Activated naive CD4-positive, alpha-beta T cell treated with anti-CD3 and anti-CD28 coated beads for 36 hours (primary cell): ENCODE results near the gene DNAJB8. TPM values are rescaled to one million over a fixed set of nuclear protein-coding genes. Genes with fewer than 3 reads are reported as not detected.

Source experiments
- CTCF ChIA-PET: fragments of 350-600 bp; sonication (Branson Sonifier 250); formaldehyde crosslinking; loops from one replicate; lab custom pipeline; 2021; ENCODE audit warnings: antibody characterized with exemption; lab: Charles Lee
- DNase-seq: peaks from one replicate; pipeline ENCODE4 v3.0.0-alpha.2; 2020
- H3K27ac Mint-ChIP-seq: one replicate; pipeline ENCODE4 v1.8.0; 2021; ENCODE audit warnings: mild to moderate bottlenecking, mixed read lengths
- H3K27me3 Mint-ChIP-seq: one replicate; pipeline ENCODE4 v1.8.0; 2021; ENCODE audit warnings: low read depth, mixed read lengths
- H3K36me3 Mint-ChIP-seq: one replicate; pipeline ENCODE4 v1.8.0; 2021; ENCODE audit warnings: low read depth, mixed read lengths
- H3K4me1 Mint-ChIP-seq: one replicate; pipeline ENCODE4 v1.8.0; 2021; ENCODE audit warnings: low read depth, mixed read lengths
- H3K4me3 Mint-ChIP-seq: one replicate; pipeline ENCODE4 v1.8.0; 2021; ENCODE audit warnings: mild to moderate bottlenecking, moderate library complexity, mixed read lengths
- H3K9me3 Mint-ChIP-seq: one replicate; pipeline ENCODE4 v1.8.0; 2021; ENCODE audit warnings: mixed read lengths
- intact Hi-C: fragments of 100-400 bp; cut with micrococcal nuclease; formaldehyde crosslinking; loops from one replicate; pipeline ENCODE4 v1.15.1; 2023
- total RNA-seq, 2 experiments: library from RNA; stranded (reverse); gene quantifications; one replicate each; pipeline ENCODE4 v1.2.3, GENCODE V29; 2021

DNAJB8 gene
- total RNA-seq, 2 experiments from 2014 or later: not detected

GRCh38 chr3:128458746-128459460, 7.8 kb downstream of the DNAJB8 start:
- H3K36me3 Mint-ChIP-seq: no peaks in the 10 kb centered on the region
- H3K27me3 Mint-ChIP-seq: peaks cover 16% of the 10 kb centered on the region
- no peaks in the 10 kb centered on the region for H3K4me1 Mint-ChIP-seq
- DNase-seq: no peak
- no peak overlapping the region for H3K4me3 Mint-ChIP-seq
- CTCF ChIA-PET: interaction anchor here (1.1 to 1.2 kb wide), 3 partner anchors 11 to 38 kb away, joined by 3 to 5 read pairs (median 3); no protein-coding TSS in a partner anchor
- no peak overlapping the region for H3K27ac Mint-ChIP-seq
- no peaks in the 10 kb centered on the region for H3K9me3 Mint-ChIP-seq
- intact Hi-C loops: no loop called here

- Mint-ChIP-seq H3K36me3 (no peaks in the 10 kb centered on the region), H3K27ac (no peak overlapping the region), H3K4me3 (no peak overlapping the region), H3K4me1 (no peaks in the 10 kb centered on the region), H3K27me3 (peaks cover 17% of the 10 kb centered on the region), H3K9me3 (no peaks in the 10 kb centered on the region)
- no peak for DNase-seq
- intact Hi-C loops: no loop called here
- CTCF ChIA-PET: interaction anchor here (0.6 to 1.2 kb wide), 3 partner anchors 10 to 151 kb away, joined by 3 to 5 read pairs (median 3); no protein-coding TSS in a partner anchor
Observed at GRCh38 chr3:128457937-128458336, 8.8 kb downstream of the DNAJB8 start.

GRCh38 chr3:128456776-128457715, 9.6 kb downstream of the DNAJB8 start:
- H3K27ac Mint-ChIP-seq: no peak overlapping the region
- intact Hi-C loops: no loop called here
- no peak overlapping the region for H3K4me3 Mint-ChIP-seq
- CTCF ChIA-PET: no interaction called here
- H3K27me3 Mint-ChIP-seq: peaks cover 17% of the 10 kb centered on the region
- H3K36me3 Mint-ChIP-seq: no peaks in the 10 kb centered on the region
- no peaks in the 10 kb centered on the region for H3K4me1 Mint-ChIP-seq
- no peaks in the 10 kb centered on the region for H3K9me3 Mint-ChIP-seq
- DNase-seq: no peak

- Mint-ChIP-seq H3K4me3 (no peak overlapping the region), H3K27me3 (peaks cover 19% of the 10 kb centered on the region), H3K36me3 (no peaks in the 10 kb centered on the region), H3K9me3 (peaks cover under 1% of the 10 kb centered on the region), H3K4me1 (no peaks in the 10 kb centered on the region), H3K27ac (no peak overlapping the region)
- intact Hi-C loops: no loop called here
- no peak for DNase-seq
- CTCF ChIA-PET: no interaction called here
Observed at GRCh38 chr3:128455786-128456748, 10.6 kb downstream of the DNAJB8 start.

- peaks cover 6% of the 10 kb centered on the region for H3K4me1 Mint-ChIP-seq
- peaks cover 6% of the 10 kb centered on the region for H3K9me3 Mint-ChIP-seq
- no peaks in the 10 kb centered on the region for H3K36me3 Mint-ChIP-seq
- DNase-seq: no peak
- no peak overlapping the region for H3K4me3 Mint-ChIP-seq
- intact Hi-C loops: no loop called here
- peaks cover 19% of the 10 kb centered on the region for H3K27me3 Mint-ChIP-seq
- H3K27ac Mint-ChIP-seq: no peak overlapping the region
- CTCF ChIA-PET: no interaction called here
Observed at GRCh38 chr3:128455116-128455515, 11.6 kb downstream of the DNAJB8 start.

- CTCF ChIA-PET: no interaction called here
- intact Hi-C loops: no loop called here
- Mint-ChIP-seq H3K27me3 (peaks cover 19% of the 10 kb centered on the region), H3K36me3 (no peaks in the 10 kb centered on the region), H3K4me1 (peaks cover 10% of the 10 kb centered on the region), H3K27ac (no peak overlapping the region), H3K4me3 (no peak overlapping the region), H3K9me3 (peaks cover 6% of the 10 kb centered on the region)
- no peak for DNase-seq
Observed at GRCh38 chr3:128454310-128454618, 12.4 kb downstream of the DNAJB8 start.

- DNase-seq: no peak
- CTCF ChIA-PET: no interaction called here
- H3K27me3 Mint-ChIP-seq: peaks cover 19% of the 10 kb centered on the region
Observed at GRCh38 chr3:128453501-128454309, 13.0 kb downstream of the DNAJB8 start.

GRCh38 chr3:128452678-128453275, 13.9 kb downstream of the DNAJB8 start:
- Mint-ChIP-seq H3K27ac (no peak overlapping the region), H3K4me3 (no peak overlapping the region), H3K4me1 (peaks cover 22% of the 10 kb centered on the region), H3K27me3 (peaks cover 18% of the 10 kb centered on the region), H3K9me3 (peaks cover 13% of the 10 kb centered on the region), H3K36me3 (peaks cover 5% of the 10 kb centered on the region)
- DNase-seq: no peak
- CTCF ChIA-PET: no interaction called here
- intact Hi-C loops: no loop called here

More at GRCh38 chr3:128453501-128454309, 13.0 kb downstream of the DNAJB8 start:
- H3K4me3 Mint-ChIP-seq: no peak overlapping the region
- peaks cover 8% of the 10 kb centered on the region for H3K9me3 Mint-ChIP-seq
- H3K4me1 Mint-ChIP-seq: peaks cover 15% of the 10 kb centered on the region
- H3K27ac Mint-ChIP-seq: no peak overlapping the region
- intact Hi-C loops: no loop called here
- peaks cover under 1% of the 10 kb centered on the region for H3K36me3 Mint-ChIP-seq

GRCh38 chr3:128452120-128452519, 14.6 kb downstream of the DNAJB8 start:
- H3K27ac Mint-ChIP-seq: no peak overlapping the region
- H3K4me3 Mint-ChIP-seq: no peak overlapping the region
- CTCF ChIA-PET: no interaction called here

GRCh38 chr3:128449111-128449638, 17.5 kb downstream of the DNAJB8 start:
- H3K9me3 Mint-ChIP-seq: peaks cover 23% of the 10 kb centered on the region
- H3K4me1 Mint-ChIP-seq: peaks cover 33% of the 10 kb centered on the region
- H3K4me3 Mint-ChIP-seq: no peak overlapping the region
- intact Hi-C loops: no loop called here
- peak overlapping the region; percentile 95 for H3K27ac Mint-ChIP-seq
- DNase-seq: no peak
- peaks cover 13% of the 10 kb centered on the region for H3K36me3 Mint-ChIP-seq
- peaks cover 5% of the 10 kb centered on the region for H3K27me3 Mint-ChIP-seq
- CTCF ChIA-PET: interaction anchor here (0.9 kb wide), 2 partner anchors 19 to 22 kb away, joined by 3 read pairs; no protein-coding TSS in a partner anchor

More at GRCh38 chr3:128452120-128452519, 14.6 kb downstream of the DNAJB8 start:
- DNase-seq: no peak
- H3K36me3 Mint-ChIP-seq: peaks cover 10% of the 10 kb centered on the region
- H3K4me1 Mint-ChIP-seq: peaks cover 29% of the 10 kb centered on the region
- H3K27me3 Mint-ChIP-seq: peaks cover 16% of the 10 kb centered on the region
- H3K9me3 Mint-ChIP-seq: peaks cover 16% of the 10 kb centered on the region
- intact Hi-C loops: no loop called here
